MCF 10A (cell line): ENCODE data around the gene RER1. TPM values are rescaled to one million over a fixed set of nuclear protein-coding genes. Genes with fewer than 3 reads are reported as not detected.

ENCODE experiments used
- BruUV-seq: library from RNA; stranded (reverse); fragments of 400-500 nt; replicated peaks from 2 replicates; lab custom pipeline; 2021; lab: Mats Ljungman, UMichigan
- CTCF ChIA-PET: fragments of 300-600 bp; sonication (Branson Sonifier 250); formaldehyde crosslinking; extraction: SDS; loops from one replicate; lab custom pipeline; 2021; ENCODE audit warnings: antibody characterized with exemption, inconsistent platforms; lab: Yijun Ruan, JAX
- POLR2A ChIA-PET: fragments of 300-600, 350-650 bp; sonication (Branson Sonifier 250); formaldehyde crosslinking; extraction: SDS; loops from one replicate; lab custom pipeline; 2020; ENCODE audit warnings: antibody characterized with exemption, inconsistent platforms; lab: Yijun Ruan, JAX
- DNase-seq: peaks from one replicate; pipeline ENCODE4 v3.0.0-alpha.2; 2018; ENCODE audit not compliant: unreplicated experiment
- H3K27ac Mint-ChIP-seq: one replicate; pipeline ENCODE4 v1.8.0; 2022; ENCODE audit warnings: mild to moderate bottlenecking, low read depth, mixed read lengths; ENCODE audit not compliant: unreplicated experiment
- H3K27me3 Mint-ChIP-seq: one replicate; pipeline ENCODE4 v1.8.0; 2022; ENCODE audit warnings: mixed read lengths; ENCODE audit not compliant: insufficient read depth, unreplicated experiment
- H3K36me3 Mint-ChIP-seq: one replicate; pipeline ENCODE4 v1.8.0; 2022; ENCODE audit warnings: mild to moderate bottlenecking, moderate library complexity, mixed read lengths; ENCODE audit not compliant: insufficient read depth, unreplicated experiment
- H3K4me1 Mint-ChIP-seq: one replicate; pipeline ENCODE4 v1.8.0; 2022; ENCODE audit warnings: mixed read lengths; ENCODE audit not compliant: insufficient read depth, unreplicated experiment
- H3K4me3 Mint-ChIP-seq: one replicate; pipeline ENCODE4 v1.8.0; 2022; ENCODE audit warnings: mild to moderate bottlenecking, moderate library complexity, mixed read lengths; ENCODE audit not compliant: unreplicated experiment
- H3K9me3 Mint-ChIP-seq: one replicate; pipeline ENCODE4 v1.8.0; 2022; ENCODE audit warnings: mixed read lengths; ENCODE audit not compliant: unreplicated experiment
- CTCF ChIP-seq: fragments of 200-600 bp; IDR thresholded peaks from one replicate; pipeline ENCODE4 v1.8.0; 2022; ENCODE audit warnings: antibody characterized with exemption, mild to moderate bottlenecking; ENCODE audit not compliant: unreplicated experiment
- intact Hi-C: fragments of 100-400 bp; cut with micrococcal nuclease; formaldehyde crosslinking; loops from 2 replicates; pipeline ENCODE4 v1.14.1; 2022
- total RNA-seq: library from RNA; stranded (reverse); gene quantifications from 2 replicates; pipeline ENCODE4 v1.2.3, GENCODE V29; 2022

The RER1 gene
- total RNA-seq, 1 experiment from 2014 or later = 172 TPM

- H3K27me3 Mint-ChIP-seq = peaks cover 13% of the 10 kb centered on the region
- H3K9me3 Mint-ChIP-seq = no peaks in the 10 kb centered on the region
- intact Hi-C loops = no loop called here
- H3K27ac Mint-ChIP-seq = no peak overlapping the region
- DNase-seq = no peak
- CTCF ChIA-PET = interaction anchor here (0.6 to 4.6 kb wide), 3 partner anchors 130 to 1446 kb away, joined by 3 to 60 read pairs (median 4); no protein-coding TSS in a partner anchor
- POLR2A ChIA-PET = interaction anchor here (1.1 kb wide), 1 partner anchor 116 kb away, joined by 5 read pairs; no protein-coding TSS in a partner anchor
- H3K36me3 Mint-ChIP-seq = no peaks in the 10 kb centered on the region
- no peak overlapping the region for H3K4me3 Mint-ChIP-seq
- BruUV-seq = no TSS peak
- H3K4me1 Mint-ChIP-seq = peaks cover 8% of the 10 kb centered on the region
- no peak for TF ChIP-seq CTCF
Observed at GRCh38 chr1:2417083-2417832, 25.6 kb downstream of the RER1 start.

- CTCF ChIA-PET = interaction anchor here (0.6 to 4.6 kb wide), 2 partner anchors 129 to 1128 kb away, joined by 3 to 60 read pairs; no protein-coding TSS in a partner anchor
Observed at GRCh38 chr1:2417833-2418225, 26.2 kb downstream of the RER1 start.

GRCh38 chr1:2418791-2419320, 27.2 kb downstream of the RER1 start:
- H3K27ac Mint-ChIP-seq = no peak overlapping the region
- peaks cover 8% of the 10 kb centered on the region for H3K9me3 Mint-ChIP-seq
- intact Hi-C loops = no loop called here
- peaks cover 8% of the 10 kb centered on the region for H3K4me1 Mint-ChIP-seq
- TF ChIP-seq CTCF = no peak
- DNase-seq = no peak
- CTCF ChIA-PET = interaction anchor here (0.6 to 4.6 kb wide), 4 partner anchors 30 to 1006 kb away, joined by 3 to 60 read pairs (median 8); no protein-coding TSS in a partner anchor
- no peak overlapping the region for H3K4me3 Mint-ChIP-seq
- no peaks in the 10 kb centered on the region for H3K36me3 Mint-ChIP-seq
- no TSS peak for BruUV-seq
- peaks cover 13% of the 10 kb centered on the region for H3K27me3 Mint-ChIP-seq
- POLR2A ChIA-PET = no interaction called here

More at GRCh38 chr1:2417833-2418225, 26.2 kb downstream of the RER1 start:
- Mint-ChIP-seq H3K27ac (no peak overlapping the region), H3K9me3 (peaks cover under 1% of the 10 kb centered on the region), H3K4me3 (no peak overlapping the region), H3K36me3 (no peaks in the 10 kb centered on the region), H3K27me3 (peaks cover 13% of the 10 kb centered on the region), H3K4me1 (peaks cover 8% of the 10 kb centered on the region)
- POLR2A ChIA-PET = interaction anchor here (1.1 kb wide), 1 partner anchor 115 kb away, joined by 5 read pairs; no protein-coding TSS in a partner anchor
- TF ChIP-seq CTCF = no peak
- intact Hi-C loops = no loop called here
- no TSS peak for BruUV-seq
- no peak for DNase-seq

GRCh38 chr1:2419416-2419815, 27.8 kb downstream of the RER1 start:
- H3K36me3 Mint-ChIP-seq = no peaks in the 10 kb centered on the region
- H3K27me3 Mint-ChIP-seq = peaks cover 13% of the 10 kb centered on the region
- CTCF ChIA-PET = interaction anchor here (1.5 to 2.6 kb wide), 2 partner anchors 129 to 1005 kb away, joined by 5 to 12 read pairs; no protein-coding TSS in a partner anchor
- no peak for TF ChIP-seq CTCF
- DNase-seq = no peak
- intact Hi-C loops = no loop called here
- POLR2A ChIA-PET = no interaction called here
- H3K4me3 Mint-ChIP-seq = no peak overlapping the region
- no peak overlapping the region for H3K27ac Mint-ChIP-seq
- BruUV-seq = no TSS peak
- H3K9me3 Mint-ChIP-seq = peaks cover 8% of the 10 kb centered on the region
- peaks cover 3% of the 10 kb centered on the region for H3K4me1 Mint-ChIP-seq
